K562 (cell line): ENCODE measurements around the gene MTHFR. TPM values are rescaled to one million over a fixed set of nuclear protein-coding genes. Genes with fewer than 3 reads are reported as not detected.

ENCODE experiments used
- DMBX1 ChIP-seq: fragments of 250-450 bp; sonication (Bioruptor Pico); IDR thresholded peaks from 2 replicates; pipeline ENCODE4 v1.8.0; 2022; ENCODE audit warnings: inconsistent platforms, mild to moderate bottlenecking, moderate library complexity, borderline replicate concordance
- ESRRB ChIP-seq: fragments of 250-450 bp; sonication (Bioruptor Pico); IDR thresholded peaks from 2 replicates; pipeline ENCODE4 v1.5.0; 2020; ENCODE audit warnings: mild to moderate bottlenecking, moderate library complexity, borderline replicate concordance
- HDAC2 ChIP-seq: fragments of 450-650 bp; IDR thresholded peaks from 2 replicates; pipeline ENCODE4 v1.6.1; 2016; ENCODE audit warnings: mild to moderate bottlenecking
- KDM2B ChIP-seq: fragments of 250-450 bp; sonication (Bioruptor Pico); IDR thresholded peaks from 2 replicates; pipeline ENCODE4 v1.8.0; 2021; ENCODE audit warnings: mild to moderate bottlenecking, moderate library complexity
- KHSRP ChIP-seq: fragments of 450-650 bp; IDR thresholded peaks from 2 replicates; pipeline ENCODE4 v1.6.1; 2017
- ZBTB2 ChIP-seq: fragments of 450-650 bp; IDR thresholded peaks from 2 replicates; pipeline ENCODE4 v1.6.1; 2016; ENCODE audit warnings: antibody characterized with exemption
- ZBTB49 ChIP-seq: sonication (generic); formaldehyde crosslinking; IDR thresholded peaks from 2 replicates; pipeline ENCODE4 v1.8.0; 2022; ENCODE audit warnings: missing genetic modification reagents, mild to moderate bottlenecking, borderline replicate concordance
- ZNF778 ChIP-seq: fragments of 450-650 bp; formaldehyde crosslinking; IDR thresholded peaks from 2 replicates; pipeline ENCODE4 v1.4.0; 2020; ENCODE audit warnings: mild to moderate bottlenecking, moderate library complexity
- polyA plus RNA-seq, 8 experiments: library from polyadenylated mRNA; depleted of rRNA in 4 of 8; stranded (reverse) in 5 of 8; unstranded in 3 of 8; fragments of >200 nt; fragmentation: Nextera tagmentation in 2 of 8; fragmentation: Illumina TruSeq in 1 of 8; extraction: Ambion mirVana in 2 of 8; extraction: Trizol in 1 of 8; gene quantifications; 2 replicates each; pipeline versions ENCODE4 v1.2.1 to v1.2.3, GENCODE V29; 2011 to 2014; ENCODE audit warnings: inconsistent platforms in 1 of 8, missing spikeins in 1 of 8
- total RNA-seq, 7 experiments: library from RNA; depleted of rRNA in 6 of 7; stranded (reverse); fragments of >200 nt in 6 of 7; fragmentation: Illumina TruSeq in 2 of 7; extraction: Trizol in 2 of 7; gene quantifications; 2 replicates each; pipeline versions ENCODE4 v1.2.1 to v1.2.3, GENCODE V29; 2011 to 2021; ENCODE audit warnings: low replicate concordance in 1 of 7
- TF ChIP-seq, protein P1 (sequence below): fragments of 150-350 bp; IDR thresholded peaks from 2 replicates; pipeline ENCODE4 v1.6.1; 2014; ENCODE audit warnings: low read depth, mild to moderate bottlenecking, low read length, borderline replicate concordance

The MTHFR gene
- total and polyA plus RNA-seq, 9 of the 15 experiments (the other 6 are each of a cell fraction or from before 2014, with no cell fraction given): 5.0 to 104 (median 62.6) TPM

- TF ChIP-seq, protein P1, sequence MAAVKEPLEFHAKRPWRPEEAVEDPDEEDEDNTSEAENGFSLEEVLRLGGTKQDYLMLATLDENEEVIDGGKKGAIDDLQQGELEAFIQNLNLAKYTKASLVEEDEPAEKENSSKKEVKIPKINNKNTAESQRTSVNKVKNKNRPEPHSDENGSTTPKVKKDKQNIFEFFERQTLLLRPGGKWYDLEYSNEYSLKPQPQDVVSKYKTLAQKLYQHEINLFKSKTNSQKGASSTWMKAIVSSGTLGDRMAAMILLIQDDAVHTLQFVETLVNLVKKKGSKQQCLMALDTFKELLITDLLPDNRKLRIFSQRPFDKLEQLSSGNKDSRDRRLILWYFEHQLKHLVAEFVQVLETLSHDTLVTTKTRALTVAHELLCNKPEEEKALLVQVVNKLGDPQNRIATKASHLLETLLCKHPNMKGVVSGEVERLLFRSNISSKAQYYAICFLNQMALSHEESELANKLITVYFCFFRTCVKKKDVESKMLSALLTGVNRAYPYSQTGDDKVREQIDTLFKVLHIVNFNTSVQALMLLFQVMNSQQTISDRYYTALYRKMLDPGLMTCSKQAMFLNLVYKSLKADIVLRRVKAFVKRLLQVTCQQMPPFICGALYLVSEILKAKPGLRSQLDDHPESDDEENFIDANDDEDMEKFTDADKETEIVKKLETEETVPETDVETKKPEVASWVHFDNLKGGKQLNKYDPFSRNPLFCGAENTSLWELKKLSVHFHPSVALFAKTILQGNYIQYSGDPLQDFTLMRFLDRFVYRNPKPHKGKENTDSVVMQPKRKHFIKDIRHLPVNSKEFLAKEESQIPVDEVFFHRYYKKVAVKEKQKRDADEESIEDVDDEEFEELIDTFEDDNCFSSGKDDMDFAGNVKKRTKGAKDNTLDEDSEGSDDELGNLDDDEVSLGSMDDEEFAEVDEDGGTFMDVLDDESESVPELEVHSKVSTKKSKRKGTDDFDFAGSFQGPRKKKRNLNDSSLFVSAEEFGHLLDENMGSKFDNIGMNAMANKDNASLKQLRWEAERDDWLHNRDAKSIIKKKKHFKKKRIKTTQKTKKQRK: no peak
- TF ChIP-seq HDAC2: no peak
- no peak for TF ChIP-seq ZBTB2
- TF ChIP-seq DMBX1: no peak
- no peak for TF ChIP-seq KDM2B (CRISPR knock-in tag)
- no peak for TF ChIP-seq ESRRB
- no peak for TF ChIP-seq KHSRP
- no peak for TF ChIP-seq ZBTB49
- no peak for TF ChIP-seq ZNF778
These were observed 11.4 kb upstream of the MTHFR start (continued) for GRCh38 chr1:11817192-11817591.
